ENCODE data around the gene CYP2A7. TPM values are rescaled to one million over a fixed set of nuclear protein-coding genes. Genes with fewer than 3 reads are reported as not detected.
"Not testable (repeated sequence)": the region's sequence is repeated elsewhere in the genome, so short reads cannot be mapped to it uniquely, and the experiment has no call there.

Gene CYP2A7
- total RNA-seq, 1 experiment from 2014 or later: not detected

- Mint-ChIP-seq H3K27ac (ENCODE audit: low read depth, unreplicated experiment) (no peak overlapping the region), H3K9me3 (ENCODE audit: unreplicated experiment) (no peaks in the 10 kb centered on the region), H3K4me1 (ENCODE audit: insufficient read depth, unreplicated experiment) (no peaks in the 10 kb centered on the region), H3K27me3 (ENCODE audit: insufficient read depth, unreplicated experiment) (peaks cover 8% of the 10 kb centered on the region), H3K4me3 (ENCODE audit: unreplicated experiment) (no peak overlapping the region), H3K36me3 (ENCODE audit: insufficient read depth, unreplicated experiment) (no peaks in the 10 kb centered on the region)
- no TSS peak for BruUV-seq (replicated peaks)
- no peak for DNase-seq (ENCODE audit: unreplicated experiment)
- intact Hi-C loops (cut with micrococcal nuclease): no loop called here
- TF ChIP-seq CTCF (IDR thresholded peaks at IDR 0.05; ENCODE audit: unreplicated experiment): no peak
- POLR2A ChIA-PET: no interaction called here
- CTCF ChIA-PET: no interaction called here
Observed at GRCh38 chr19:40862333-40862732, 19.7 kb downstream of the CYP2A7 start.

DNA sequence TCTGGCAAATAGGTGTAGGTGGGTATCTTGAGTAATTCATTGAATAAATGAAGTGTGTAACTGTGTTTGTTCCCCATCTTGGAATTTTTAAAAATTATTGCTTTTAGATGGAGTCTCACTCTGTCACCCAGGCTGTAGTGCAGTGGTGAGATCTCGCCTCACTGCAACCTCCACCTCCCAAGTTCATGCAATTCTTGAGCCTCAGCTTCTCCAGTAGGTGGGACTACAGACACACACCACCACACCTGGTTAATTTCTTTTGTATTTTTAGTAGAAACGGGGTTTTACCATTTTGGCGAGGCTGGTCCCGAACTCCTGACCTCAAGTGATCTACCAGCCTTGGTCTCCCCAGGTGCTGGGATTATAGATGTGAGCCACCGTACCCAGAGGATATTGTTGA, 23.9 kb downstream of the CYP2A7 start:
- Mint-ChIP-seq H3K27ac (ENCODE audit: low read depth, unreplicated experiment) (no peak overlapping the region), H3K36me3 (ENCODE audit: insufficient read depth, unreplicated experiment) (no peaks in the 10 kb centered on the region), H3K9me3 (ENCODE audit: unreplicated experiment) (no peaks in the 10 kb centered on the region), H3K4me1 (ENCODE audit: insufficient read depth, unreplicated experiment) (no peaks in the 10 kb centered on the region), H3K4me3 (ENCODE audit: unreplicated experiment) (no peak overlapping the region), H3K27me3 (ENCODE audit: insufficient read depth, unreplicated experiment) (no peaks in the 10 kb centered on the region)
- TF ChIP-seq CTCF (IDR thresholded peaks at IDR 0.05; ENCODE audit: unreplicated experiment): no peak
- BruUV-seq (replicated peaks): no TSS peak
- DNase-seq (ENCODE audit: unreplicated experiment): no peak
- POLR2A ChIA-PET: no interaction called here
- CTCF ChIA-PET: no interaction called here
- intact Hi-C loops (cut with micrococcal nuclease): no loop called here

DNA sequence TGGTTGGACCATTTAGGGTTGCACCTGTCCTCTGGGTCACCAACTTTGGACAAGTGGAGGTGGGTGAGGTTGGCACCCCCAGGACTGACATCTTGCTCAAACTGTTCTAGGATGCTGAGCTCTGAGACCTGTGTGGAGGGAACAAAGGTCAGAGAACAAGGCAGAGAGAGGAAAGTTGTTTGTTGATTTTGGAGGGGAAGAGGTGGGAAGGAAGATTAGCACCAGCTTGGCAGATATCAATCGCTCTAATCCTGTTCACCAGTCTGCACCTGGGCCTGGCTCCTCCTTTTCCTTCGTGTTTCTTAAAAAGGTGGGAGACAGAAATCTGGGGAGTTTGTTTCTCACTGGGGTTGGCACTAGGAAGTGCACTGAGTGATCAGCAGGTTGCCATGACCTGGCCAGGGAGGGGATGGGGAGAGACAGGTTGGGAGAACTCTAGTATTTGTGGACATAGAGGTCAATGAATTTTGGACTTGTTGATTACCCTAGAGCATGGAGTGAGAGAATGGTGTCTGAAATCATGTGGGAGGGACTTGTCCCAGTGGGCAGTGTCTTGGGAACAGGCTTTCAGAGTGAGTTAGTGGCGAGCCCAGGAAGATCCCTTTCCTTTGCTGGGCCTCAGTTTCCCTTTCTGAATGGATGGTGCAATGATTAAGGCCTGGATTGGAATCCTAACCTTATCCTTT, 29.4 kb downstream of the CYP2A7 start:
- H3K27ac Mint-ChIP-seq (ENCODE audit: low read depth, unreplicated experiment); H3K9me3 Mint-ChIP-seq (ENCODE audit: unreplicated experiment); CTCF ChIA-PET; DNase-seq (ENCODE audit: unreplicated experiment); H3K36me3 Mint-ChIP-seq (ENCODE audit: insufficient read depth, unreplicated experiment); BruUV-seq (replicated peaks); H3K4me1 Mint-ChIP-seq (ENCODE audit: insufficient read depth, unreplicated experiment); intact Hi-C loops (cut with micrococcal nuclease); H3K4me3 Mint-ChIP-seq (ENCODE audit: unreplicated experiment): not testable (repeated sequence)
- POLR2A ChIA-PET: interaction anchor here (0.7 kb wide), 1 partner anchor 928 kb away, joined by 3 read pairs; no protein-coding TSS in a partner anchor
- peaks cover 49% of the 10 kb centered on the region for H3K27me3 Mint-ChIP-seq (ENCODE audit: insufficient read depth, unreplicated experiment)

DNA sequence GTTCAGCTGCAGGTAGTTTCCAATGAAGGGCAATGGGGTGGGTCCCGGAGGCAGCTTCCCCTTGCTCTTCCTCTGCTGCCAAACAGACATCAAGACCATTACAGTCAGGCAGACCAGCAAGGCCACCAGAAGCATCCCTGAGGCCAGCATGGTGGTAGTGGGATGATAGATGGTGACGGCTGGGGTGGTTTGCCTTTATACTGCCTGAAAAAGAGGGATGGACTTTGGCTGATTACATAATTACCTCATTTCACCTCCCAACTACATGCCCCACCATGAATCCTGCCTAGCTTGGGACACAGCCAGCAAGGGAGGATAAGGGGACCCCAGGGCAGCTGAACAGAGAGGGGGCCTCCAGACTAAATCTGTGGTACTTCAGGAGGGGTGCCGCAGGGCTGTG, 31.8 kb downstream of the CYP2A7 start, which contains the start of gene CYP2A6:
CYP2A6 (minus strand) TSS at position 171 of the 400 bp plus-strand sequence; CDS start at position 150, 21 bp downstream.
- H3K4me1 Mint-ChIP-seq (ENCODE audit: insufficient read depth, unreplicated experiment); H3K9me3 Mint-ChIP-seq (ENCODE audit: unreplicated experiment); DNase-seq (ENCODE audit: unreplicated experiment); CTCF ChIA-PET; BruUV-seq (replicated peaks); intact Hi-C loops (cut with micrococcal nuclease); H3K27ac Mint-ChIP-seq (ENCODE audit: low read depth, unreplicated experiment); H3K36me3 Mint-ChIP-seq (ENCODE audit: insufficient read depth, unreplicated experiment); H3K4me3 Mint-ChIP-seq (ENCODE audit: unreplicated experiment): not testable (repeated sequence)
- POLR2A ChIA-PET: interaction anchor here (1.1 kb wide), 1 partner anchor 18 kb away, joined by 5 read pairs; no protein-coding TSS in a partner anchor
- H3K27me3 Mint-ChIP-seq (ENCODE audit: insufficient read depth, unreplicated experiment): peaks cover 66% of the 10 kb centered on the region

- intact Hi-C loops (cut with micrococcal nuclease); BruUV-seq (replicated peaks); H3K4me1 Mint-ChIP-seq (ENCODE audit: insufficient read depth, unreplicated experiment); H3K9me3 Mint-ChIP-seq (ENCODE audit: unreplicated experiment); H3K4me3 Mint-ChIP-seq (ENCODE audit: unreplicated experiment); H3K27ac Mint-ChIP-seq (ENCODE audit: low read depth, unreplicated experiment); DNase-seq (ENCODE audit: unreplicated experiment); POLR2A ChIA-PET; H3K36me3 Mint-ChIP-seq (ENCODE audit: insufficient read depth, unreplicated experiment): not testable (repeated sequence)
- H3K27me3 Mint-ChIP-seq (ENCODE audit: insufficient read depth, unreplicated experiment): peaks cover 71% of the 10 kb centered on the region
- CTCF ChIA-PET: interaction anchor here (0.7 kb wide), 1 partner anchor 297 kb away, joined by 3 read pairs; no protein-coding TSS in a partner anchor
Observed at GRCh38 chr19:40846722-40847121, 35.3 kb downstream of the CYP2A7 start.

DNA sequence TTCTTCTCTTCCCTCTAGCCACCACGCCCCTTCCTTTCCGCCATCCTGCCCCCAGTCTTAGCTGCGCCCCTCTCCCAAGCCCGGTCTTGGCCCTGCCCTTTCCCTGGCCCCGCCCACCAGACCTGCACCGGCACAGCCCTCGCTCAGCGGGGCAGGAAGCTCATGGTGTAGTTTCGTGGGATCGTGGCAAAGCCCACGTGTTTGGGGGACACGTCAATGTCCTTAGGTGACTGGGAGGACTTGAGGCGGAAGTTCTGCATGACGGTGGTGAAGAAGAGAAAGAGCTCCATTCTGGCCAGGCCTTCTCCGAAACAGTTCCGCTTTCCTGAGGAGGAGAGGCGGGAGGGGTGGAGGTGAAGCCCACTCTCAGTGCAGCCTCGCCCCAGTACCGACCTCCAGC, 38.4 kb downstream of the CYP2A7 start:
- H3K36me3 Mint-ChIP-seq (ENCODE audit: insufficient read depth, unreplicated experiment); H3K27ac Mint-ChIP-seq (ENCODE audit: low read depth, unreplicated experiment); H3K4me1 Mint-ChIP-seq (ENCODE audit: insufficient read depth, unreplicated experiment); H3K9me3 Mint-ChIP-seq (ENCODE audit: unreplicated experiment); DNase-seq (ENCODE audit: unreplicated experiment); POLR2A ChIA-PET; H3K4me3 Mint-ChIP-seq (ENCODE audit: unreplicated experiment); intact Hi-C loops (cut with micrococcal nuclease); BruUV-seq (replicated peaks): not testable (repeated sequence)
- CTCF ChIA-PET: interaction anchor here (0.6 kb wide), 1 partner anchor 946 kb away, joined by 4 read pairs; no protein-coding TSS in a partner anchor
- H3K27me3 Mint-ChIP-seq (ENCODE audit: insufficient read depth, unreplicated experiment): peaks cover 72% of the 10 kb centered on the region

- POLR2A ChIA-PET; H3K9me3 Mint-ChIP-seq (ENCODE audit: unreplicated experiment); H3K36me3 Mint-ChIP-seq (ENCODE audit: insufficient read depth, unreplicated experiment); BruUV-seq (replicated peaks); H3K4me1 Mint-ChIP-seq (ENCODE audit: insufficient read depth, unreplicated experiment); H3K4me3 Mint-ChIP-seq (ENCODE audit: unreplicated experiment); intact Hi-C loops (cut with micrococcal nuclease); DNase-seq (ENCODE audit: unreplicated experiment); H3K27ac Mint-ChIP-seq (ENCODE audit: low read depth, unreplicated experiment): not testable (repeated sequence)
- peaks cover 72% of the 10 kb centered on the region for H3K27me3 Mint-ChIP-seq (ENCODE audit: insufficient read depth, unreplicated experiment)
- CTCF ChIA-PET: interaction anchor here (0.6 kb wide), 1 partner anchor 947 kb away, joined by 4 read pairs; no protein-coding TSS in a partner anchor
Observed at GRCh38 chr19:40842997-40843652, 38.9 kb downstream of the CYP2A7 start.

- BruUV-seq (replicated peaks); H3K36me3 Mint-ChIP-seq (ENCODE audit: insufficient read depth, unreplicated experiment); DNase-seq (ENCODE audit: unreplicated experiment); H3K27ac Mint-ChIP-seq (ENCODE audit: low read depth, unreplicated experiment); H3K4me3 Mint-ChIP-seq (ENCODE audit: unreplicated experiment); H3K9me3 Mint-ChIP-seq (ENCODE audit: unreplicated experiment); intact Hi-C loops (cut with micrococcal nuclease); H3K4me1 Mint-ChIP-seq (ENCODE audit: insufficient read depth, unreplicated experiment); CTCF ChIA-PET; POLR2A ChIA-PET: not testable (repeated sequence)
- peaks cover 61% of the 10 kb centered on the region for H3K27me3 Mint-ChIP-seq (ENCODE audit: insufficient read depth, unreplicated experiment)
Observed at GRCh38 chr19:40842012-40842411, 40.0 kb downstream of the CYP2A7 start.

Data from MCF 10A (cell line).